GM18499 (cell line): Measurements from ENCODE around the gene MPV17L.
"Not testable (repeated sequence)": the region's sequence is repeated elsewhere in the genome, so short reads cannot be mapped to it uniquely, and the experiment has no call there.

Experiments
- ATAC-seq: cut with Tn5 transposase; IDR thresholded peaks from one replicate; pipeline ENCODE4 v1.9.1; 2021; ENCODE audit warnings: moderate number of reproducible peaks; ENCODE audit not compliant: insufficient read depth, unreplicated experiment

MPV17L gene

DNA sequence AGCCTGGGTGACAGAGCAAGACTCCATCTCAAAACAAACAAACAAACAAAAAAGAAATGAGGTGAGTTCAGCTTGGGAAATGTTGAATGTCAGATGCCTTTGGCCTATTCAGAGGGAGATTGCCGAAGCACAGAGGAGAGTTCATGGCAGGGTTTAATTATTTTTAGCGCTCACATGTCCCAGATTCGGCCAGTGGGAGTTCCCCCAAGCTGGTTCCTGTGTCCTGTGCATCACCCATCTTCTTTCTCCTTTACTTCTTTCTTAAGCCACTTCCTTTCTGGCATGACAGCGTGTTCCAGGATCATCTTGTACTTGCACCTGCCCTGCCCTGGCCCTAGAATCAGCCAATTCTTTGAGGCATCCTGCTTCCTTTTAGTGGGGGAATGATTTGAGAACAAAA is 9.2 kb downstream of the MPV17L start:
- ATAC-seq, result no peak

- not testable (repeated sequence) for ATAC-seq
These were observed 12.2 kb downstream of the MPV17L start for GRCh38 chr16:15407756-15408155.

DNA sequence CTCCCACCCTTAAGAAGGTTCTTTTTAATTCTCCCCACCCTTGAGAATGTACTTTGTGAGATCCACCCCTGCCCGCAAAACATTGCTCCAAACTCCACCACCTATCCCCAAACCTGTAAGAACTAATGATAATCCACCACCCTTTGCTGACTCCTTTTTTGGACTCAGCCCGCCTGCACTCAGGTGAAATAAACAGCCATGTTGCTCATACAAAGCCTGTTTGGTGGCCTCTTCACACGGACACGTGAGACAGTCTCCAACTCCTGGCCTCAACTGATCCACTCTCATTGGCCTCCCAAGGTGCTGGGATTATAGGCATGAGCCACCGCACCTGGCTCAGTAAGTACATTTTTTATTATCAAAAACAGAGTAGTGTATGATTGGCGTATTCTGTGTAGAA is 13.9 kb downstream of the MPV17L start:
- not testable (repeated sequence) for ATAC-seq

DNA sequence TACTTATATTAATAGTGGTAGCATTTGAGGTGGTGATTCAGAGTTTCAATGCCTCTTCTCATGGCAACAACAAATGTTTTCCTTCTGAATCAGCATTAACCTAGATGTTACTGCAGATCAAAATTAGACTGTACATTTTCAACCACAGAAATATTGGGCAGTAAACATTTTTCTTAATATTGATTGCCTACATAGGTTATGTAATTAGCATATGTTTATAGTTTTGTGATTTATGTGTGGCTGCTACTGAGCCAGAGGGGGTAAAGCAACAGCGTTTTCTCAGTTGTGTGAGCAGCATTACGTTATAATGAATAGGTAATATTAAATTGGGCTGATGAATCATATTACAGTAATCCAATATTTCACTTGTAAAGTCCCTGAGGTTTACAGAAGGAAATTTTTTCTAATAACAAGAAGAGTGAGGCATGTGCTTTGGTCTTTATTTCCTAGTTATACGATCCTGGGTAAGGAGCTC is 20.0 kb downstream of the MPV17L start:
- no peak for ATAC-seq

- ATAC-seq, result no peak
These were observed 21.6 kb downstream of the MPV17L start for GRCh38 chr16:15417197-15417596.

DNA sequence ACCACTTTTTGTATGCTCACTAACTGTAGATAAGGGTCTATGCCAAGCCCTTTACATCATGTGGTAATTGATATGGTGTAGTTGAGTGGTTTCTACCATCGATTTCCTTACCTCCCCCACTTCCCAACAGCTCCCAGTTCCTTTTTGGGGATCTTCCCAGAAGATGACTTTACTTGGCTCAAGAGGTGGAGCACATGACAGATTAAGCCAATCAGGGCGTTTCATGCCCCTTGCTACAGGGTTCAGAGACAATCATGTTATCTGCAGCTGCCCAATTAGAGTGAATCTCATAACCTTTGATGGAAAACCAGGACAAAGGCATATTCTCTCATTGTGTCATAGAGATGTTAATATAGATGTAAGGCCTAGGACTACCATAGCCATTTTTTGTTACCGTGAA is 22.7 kb downstream of the MPV17L start:
- no peak for ATAC-seq

DNA sequence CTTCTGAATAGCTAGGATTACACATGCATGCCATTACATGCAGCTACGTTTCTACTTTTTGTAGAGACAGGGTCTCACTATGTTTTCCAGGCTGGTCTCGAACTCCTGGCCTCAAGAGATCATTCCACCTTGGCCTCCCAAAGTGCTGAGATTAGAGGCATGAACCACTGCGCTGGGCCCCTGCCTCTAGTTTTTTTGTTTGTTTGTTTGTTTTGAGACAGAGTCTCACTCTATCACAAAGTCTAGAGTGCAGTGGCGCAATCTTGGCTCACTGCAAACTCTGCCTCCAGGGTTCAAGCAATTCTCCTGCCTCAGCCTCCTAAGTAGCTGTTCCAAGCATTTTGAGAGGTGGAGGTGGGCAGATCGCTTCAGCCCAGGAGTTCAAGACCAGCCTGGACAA is 26.1 kb downstream of the MPV17L start:
- not testable (repeated sequence) for ATAC-seq

DNA sequence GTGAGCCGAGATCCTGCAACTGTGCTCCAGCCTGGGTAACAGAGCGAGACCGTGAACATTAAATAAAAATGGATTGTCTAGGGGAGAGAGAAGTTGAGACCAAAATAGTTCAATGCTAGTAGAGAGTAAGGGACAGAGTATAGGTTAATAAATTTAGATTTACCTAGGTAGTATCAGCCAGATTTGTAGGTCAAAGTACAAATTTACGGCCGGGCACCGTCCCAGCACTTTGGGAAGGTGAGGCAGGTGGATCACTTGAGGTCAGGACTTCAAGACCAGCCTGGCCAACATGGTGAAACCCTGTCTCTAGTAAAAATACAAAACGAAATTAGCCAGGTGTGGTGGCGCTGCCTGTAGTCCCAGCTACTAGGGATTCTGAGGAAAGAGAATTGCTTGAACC is 26.7 kb downstream of the MPV17L start:
- no peak for ATAC-seq

DNA sequence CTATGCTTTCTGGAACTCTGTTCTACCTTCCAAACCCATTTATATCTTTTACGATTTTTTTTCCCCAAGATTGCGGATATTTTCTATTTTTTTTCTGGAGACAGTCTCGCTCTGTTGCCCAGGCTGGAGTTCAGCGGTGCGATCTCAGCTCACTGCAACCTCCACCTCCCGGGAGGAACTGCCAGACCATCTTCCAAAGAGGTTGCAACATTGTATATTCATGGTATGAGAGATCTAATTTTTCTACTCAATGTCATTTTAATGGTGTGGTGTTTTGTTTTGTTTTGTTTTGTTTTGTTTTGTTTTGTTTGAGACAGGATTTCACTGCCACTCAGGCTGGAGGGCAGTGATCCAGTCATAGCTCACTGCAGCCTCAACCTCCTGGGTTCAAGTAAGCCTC is 30.3 kb downstream of the MPV17L start:
- ATAC-seq, result no peak

GRCh38 chr16:15426796-15427195 is 31.2 kb downstream of the MPV17L start:
- no peak for ATAC-seq

GRCh38 chr16:15427648-15428239 is 32.2 kb downstream of the MPV17L start:
- no peak for ATAC-seq

GRCh38 chr16:15430884-15431283 is 35.3 kb downstream of the MPV17L start:
- not testable (repeated sequence) for ATAC-seq

GRCh38 chr16:15434079-15434424 is 38.5 kb downstream of the MPV17L start:
- no peak for ATAC-seq

- ATAC-seq, result no peak
These were observed 39.1 kb downstream of the MPV17L start, which contains the start of gene BMERB1 for GRCh38 chr16:15434425-15435215. Gene BMERB1 (plus strand): TSS chr16:15434588. CDS start chr16:15434654, 66 bp downstream.

- ATAC-seq, result no peak
These were observed 39.8 kb downstream of the MPV17L start for GRCh38 chr16:15435216-15435864.

DNA sequence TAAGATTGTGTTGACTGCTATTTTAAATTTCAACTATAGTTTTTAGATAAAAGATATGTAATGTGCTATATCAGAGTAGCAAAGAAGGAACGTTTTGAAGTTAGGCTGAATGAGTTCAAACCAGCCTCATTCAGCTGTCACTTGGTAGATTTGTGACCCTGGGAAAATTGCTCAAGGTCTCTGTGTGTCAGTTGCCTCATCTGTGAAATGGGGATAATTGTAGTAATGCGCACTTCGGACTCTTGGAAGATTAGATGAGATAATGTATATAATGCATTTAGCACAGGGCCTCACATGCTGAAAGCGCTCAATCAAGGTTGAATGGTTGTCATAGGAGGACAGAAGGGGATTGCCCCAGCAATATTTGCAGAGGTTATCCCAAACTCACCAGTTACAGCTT is 43.5 kb downstream of the MPV17L start:
- ATAC-seq, result no peak

- ATAC-seq, result no peak
These were observed 44.0 kb downstream of the MPV17L start for GRCh38 chr16:15439521-15439920.

DNA sequence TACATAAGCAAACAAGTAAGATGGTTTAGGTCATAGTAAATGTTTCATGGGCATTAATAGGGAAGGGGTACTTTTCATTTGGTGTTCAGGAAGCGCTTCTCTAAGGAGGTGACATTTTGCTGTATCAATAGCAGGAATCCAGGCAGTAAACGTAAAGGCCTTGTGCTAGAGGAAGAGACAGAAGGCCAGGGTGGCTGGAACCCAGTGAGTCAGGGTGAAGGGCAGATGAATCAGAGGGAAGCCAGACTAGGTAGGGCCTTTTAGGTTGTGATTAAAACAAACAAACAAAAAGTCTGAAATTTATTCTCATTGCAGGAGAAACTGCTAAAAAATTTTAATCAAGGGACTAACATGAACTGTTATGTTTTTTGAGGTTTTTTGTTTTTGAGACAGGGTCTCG is 45.3 kb downstream of the MPV17L start:
- ATAC-seq, result no peak

DNA sequence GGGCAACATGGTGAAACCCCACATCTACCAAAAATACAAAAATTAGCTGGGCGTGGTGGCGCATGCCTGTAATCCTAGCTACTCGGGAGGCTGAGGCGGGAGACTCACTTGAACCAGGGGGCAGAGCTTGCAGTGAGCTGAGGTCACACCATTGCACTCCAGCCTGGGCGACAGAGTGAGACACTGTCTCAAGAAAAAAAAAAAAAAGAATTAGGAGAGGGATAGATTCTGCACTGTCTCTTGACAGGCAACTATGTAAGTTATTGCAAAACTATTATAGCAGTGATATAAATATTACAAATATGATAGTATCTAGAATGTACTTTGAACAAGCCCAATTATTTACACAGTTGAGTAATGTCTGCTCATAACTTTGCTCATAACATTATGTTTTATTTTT is 46.6 kb downstream of the MPV17L start:
- ATAC-seq, result not testable (repeated sequence)

DNA sequence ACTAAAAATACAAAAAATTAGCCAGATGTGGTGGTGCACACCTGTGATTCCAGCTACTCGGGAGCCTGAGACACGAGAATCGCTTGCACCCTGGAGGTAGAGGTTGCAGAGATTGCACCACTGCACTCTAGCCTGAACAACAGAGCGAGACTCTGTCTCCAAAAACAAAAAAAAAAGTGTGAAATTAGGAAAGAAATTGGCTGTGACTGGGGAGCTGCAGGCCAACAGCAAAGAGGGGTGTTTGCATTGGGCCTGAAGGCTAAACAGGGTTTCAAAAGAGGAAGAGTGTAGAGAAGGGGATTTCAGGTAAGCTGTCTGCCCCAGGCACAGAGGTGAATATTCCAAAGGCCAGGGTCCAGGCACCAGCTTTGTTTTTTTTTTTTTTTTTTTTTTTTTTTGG is 48.2 kb downstream of the MPV17L start:
- ATAC-seq, result no peak

DNA sequence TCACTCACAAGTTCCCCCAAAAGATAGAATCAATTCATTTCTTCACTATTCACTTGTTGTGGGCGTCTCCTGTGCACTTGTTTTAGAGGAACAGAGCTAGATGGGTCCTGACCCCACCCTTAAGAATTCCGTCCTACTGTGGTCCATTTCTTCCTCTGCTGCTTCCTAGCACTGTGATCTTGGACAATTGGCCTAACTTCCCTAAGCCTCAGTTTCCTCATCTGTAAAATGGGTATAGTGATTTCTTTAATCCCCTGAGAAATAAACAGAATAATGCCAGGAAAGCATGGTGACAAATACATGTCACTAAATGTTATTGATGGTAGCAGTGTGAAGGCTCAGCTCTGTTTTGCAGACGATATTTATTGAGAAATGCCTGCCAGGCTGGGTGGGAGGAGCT is 48.7 kb downstream of the MPV17L start:
- no peak for ATAC-seq
